ENCODE data around the gene SLC1A7. TPM values are rescaled to one million over a fixed set of nuclear protein-coding genes. Genes with fewer than 3 reads are reported as not detected.

The SLC1A7 gene
- total RNA-seq, 1 donor, result 0.94 TPM

GRCh38 chr1:53132176-53132575 is 10.3 kb downstream of the SLC1A7 start:
- no peaks in the 10 kb centered on the region for H3K9me3 ChIP-seq (ENCODE audit: low read depth, low read length)
- H3K27me3 ChIP-seq (ENCODE audit: insufficient read depth, low read length), result no peaks in the 10 kb centered on the region
- H3K4me1 ChIP-seq (ENCODE audit: insufficient read depth, low read length), result peaks cover 4% of the 10 kb centered on the region
- H3K4me3 ChIP-seq (ENCODE audit: low read length), result no peak overlapping the region

GRCh38 chr1:53131590-53131938 is 10.9 kb downstream of the SLC1A7 start:
- Histone ChIP-seq H3K9me3 (ENCODE audit: low read depth, low read length) (no peaks in the 10 kb centered on the region), H3K4me1 (ENCODE audit: insufficient read depth, low read length) (peaks cover 4% of the 10 kb centered on the region), H3K27me3 (ENCODE audit: insufficient read depth, low read length) (no peaks in the 10 kb centered on the region), H3K4me3 (ENCODE audit: low read length) (no peak overlapping the region)

- Histone ChIP-seq H3K27me3 (ENCODE audit: insufficient read depth, low read length) (no peaks in the 10 kb centered on the region), H3K4me1 (ENCODE audit: insufficient read depth, low read length) (peaks cover 4% of the 10 kb centered on the region), H3K9me3 (ENCODE audit: low read depth, low read length) (no peaks in the 10 kb centered on the region), H3K4me3 (ENCODE audit: low read length) (no peak overlapping the region)
Observed at GRCh38 chr1:53130878-53131589, 11.4 kb downstream of the SLC1A7 start.

DNA sequence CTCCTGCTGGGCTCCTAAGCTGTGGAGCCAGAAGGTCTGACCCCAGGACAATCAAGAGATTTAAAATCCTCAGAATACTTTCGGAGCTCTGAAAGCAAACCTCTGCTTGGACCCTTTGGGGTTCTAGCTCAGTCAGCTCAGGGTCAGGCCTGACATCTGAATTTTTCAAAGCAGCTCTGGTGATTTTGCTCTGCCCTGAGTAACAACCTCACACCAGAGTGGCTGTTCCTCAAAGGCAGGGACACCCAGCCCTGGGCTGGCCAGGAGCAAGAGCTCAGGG is 11.9 kb downstream of the SLC1A7 start:
- H3K4me3 ChIP-seq (ENCODE audit: low read length), result no peak overlapping the region
- no peaks in the 10 kb centered on the region for H3K27me3 ChIP-seq (ENCODE audit: insufficient read depth, low read length)
- no peaks in the 10 kb centered on the region for H3K9me3 ChIP-seq (ENCODE audit: low read depth, low read length)
- H3K4me1 ChIP-seq (ENCODE audit: insufficient read depth, low read length), result peaks cover 4% of the 10 kb centered on the region

GRCh38 chr1:53129891-53130597 is 12.4 kb downstream of the SLC1A7 start:
- Histone ChIP-seq H3K9me3 (ENCODE audit: low read depth, low read length) (no peaks in the 10 kb centered on the region), H3K4me1 (ENCODE audit: insufficient read depth, low read length) (peaks cover under 1% of the 10 kb centered on the region), H3K27me3 (ENCODE audit: insufficient read depth, low read length) (no peaks in the 10 kb centered on the region)

DNA sequence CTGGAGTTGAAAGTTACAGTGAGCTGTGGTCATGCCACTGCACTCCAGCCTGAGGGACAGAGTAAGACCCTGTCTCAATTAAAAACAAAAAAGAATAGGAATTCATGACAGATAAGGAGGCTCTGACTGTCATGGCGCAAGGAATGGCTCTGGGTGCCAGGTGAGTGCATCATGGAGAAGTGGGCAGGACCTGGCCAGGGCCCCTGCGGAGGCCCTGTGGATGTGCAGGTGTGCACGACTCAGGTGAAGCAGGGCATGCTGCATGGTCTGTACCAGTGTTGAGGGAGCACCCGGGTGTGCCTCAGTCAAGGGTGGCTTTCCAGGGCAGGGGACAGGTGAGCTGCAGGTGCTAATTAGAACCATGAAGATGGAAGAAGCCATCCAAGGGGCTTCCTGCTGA is 14.0 kb downstream of the SLC1A7 start:
- Histone ChIP-seq H3K9me3 (ENCODE audit: low read depth, low read length) (no peaks in the 10 kb centered on the region), H3K4me3 (ENCODE audit: low read length) (no peak overlapping the region), H3K4me1 (ENCODE audit: insufficient read depth, low read length) (no peaks in the 10 kb centered on the region), H3K27me3 (ENCODE audit: insufficient read depth, low read length) (no peaks in the 10 kb centered on the region)

More at GRCh38 chr1:53129891-53130597, 12.4 kb downstream of the SLC1A7 start:
- H3K4me3 ChIP-seq (ENCODE audit: low read length), result no peak overlapping the region

GRCh38 chr1:53127546-53127945 is 14.9 kb downstream of the SLC1A7 start:
- Histone ChIP-seq H3K27me3 (ENCODE audit: insufficient read depth, low read length) (no peaks in the 10 kb centered on the region), H3K4me1 (ENCODE audit: insufficient read depth, low read length) (no peaks in the 10 kb centered on the region), H3K4me3 (ENCODE audit: low read length) (no peak overlapping the region), H3K9me3 (ENCODE audit: low read depth, low read length) (no peaks in the 10 kb centered on the region)

- no peaks in the 10 kb centered on the region for H3K4me1 ChIP-seq (ENCODE audit: insufficient read depth, low read length)
- no peak overlapping the region for H3K4me3 ChIP-seq (ENCODE audit: low read length)
- H3K9me3 ChIP-seq (ENCODE audit: low read depth, low read length), result no peaks in the 10 kb centered on the region
- no peaks in the 10 kb centered on the region for H3K27me3 ChIP-seq (ENCODE audit: insufficient read depth, low read length)
Observed at GRCh38 chr1:53126495-53126894, 15.9 kb downstream of the SLC1A7 start.

DNA sequence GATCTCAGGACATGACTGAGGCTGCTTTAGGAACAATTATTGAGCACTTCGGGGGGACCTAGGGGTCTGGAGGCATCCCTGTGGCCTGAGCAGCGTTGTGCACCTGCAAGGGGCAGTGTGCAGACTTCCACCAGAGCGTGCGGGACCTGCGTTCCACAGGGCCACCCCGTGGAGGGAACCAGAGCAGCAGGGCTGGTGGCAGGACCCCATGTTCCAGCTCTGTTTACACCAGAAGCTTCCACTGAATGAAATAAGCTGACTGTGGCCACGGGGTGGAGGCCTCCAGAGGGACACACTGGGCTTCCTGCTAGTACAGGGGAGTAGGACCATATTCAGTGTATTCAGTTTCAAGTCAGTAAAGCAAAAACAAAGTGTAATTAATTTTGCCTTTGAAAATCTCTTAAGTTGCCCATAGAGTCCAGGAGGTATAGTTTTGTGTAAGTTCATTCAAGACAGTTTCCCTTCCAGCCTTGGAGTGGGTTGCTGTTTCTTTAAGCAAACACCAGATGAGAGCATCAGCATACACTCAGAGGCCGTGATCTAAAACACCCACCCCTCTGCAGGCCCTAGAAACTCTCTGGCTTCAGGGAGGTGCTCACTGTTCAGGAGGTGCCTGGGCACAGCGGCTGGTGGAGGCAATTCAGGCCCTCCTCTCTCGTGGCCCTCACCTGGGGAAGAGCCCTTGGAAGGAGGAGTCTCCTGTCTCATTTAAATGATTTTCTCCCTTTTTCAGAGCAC is 16.6 kb downstream of the SLC1A7 start:
- no peaks in the 10 kb centered on the region for H3K27me3 ChIP-seq (ENCODE audit: insufficient read depth, low read length)
- H3K9me3 ChIP-seq (ENCODE audit: low read depth, low read length), result no peaks in the 10 kb centered on the region
- H3K4me1 ChIP-seq (ENCODE audit: insufficient read depth, low read length), result no peaks in the 10 kb centered on the region
- no peak overlapping the region for H3K4me3 ChIP-seq (ENCODE audit: low read length)

GRCh38 chr1:53125122-53125521 is 17.3 kb downstream of the SLC1A7 start:
- no peaks in the 10 kb centered on the region for H3K4me1 ChIP-seq (ENCODE audit: insufficient read depth, low read length)
- no peak overlapping the region for H3K4me3 ChIP-seq (ENCODE audit: low read length)
- H3K27me3 ChIP-seq (ENCODE audit: insufficient read depth, low read length), result no peaks in the 10 kb centered on the region
- no peaks in the 10 kb centered on the region for H3K9me3 ChIP-seq (ENCODE audit: low read depth, low read length)

DNA sequence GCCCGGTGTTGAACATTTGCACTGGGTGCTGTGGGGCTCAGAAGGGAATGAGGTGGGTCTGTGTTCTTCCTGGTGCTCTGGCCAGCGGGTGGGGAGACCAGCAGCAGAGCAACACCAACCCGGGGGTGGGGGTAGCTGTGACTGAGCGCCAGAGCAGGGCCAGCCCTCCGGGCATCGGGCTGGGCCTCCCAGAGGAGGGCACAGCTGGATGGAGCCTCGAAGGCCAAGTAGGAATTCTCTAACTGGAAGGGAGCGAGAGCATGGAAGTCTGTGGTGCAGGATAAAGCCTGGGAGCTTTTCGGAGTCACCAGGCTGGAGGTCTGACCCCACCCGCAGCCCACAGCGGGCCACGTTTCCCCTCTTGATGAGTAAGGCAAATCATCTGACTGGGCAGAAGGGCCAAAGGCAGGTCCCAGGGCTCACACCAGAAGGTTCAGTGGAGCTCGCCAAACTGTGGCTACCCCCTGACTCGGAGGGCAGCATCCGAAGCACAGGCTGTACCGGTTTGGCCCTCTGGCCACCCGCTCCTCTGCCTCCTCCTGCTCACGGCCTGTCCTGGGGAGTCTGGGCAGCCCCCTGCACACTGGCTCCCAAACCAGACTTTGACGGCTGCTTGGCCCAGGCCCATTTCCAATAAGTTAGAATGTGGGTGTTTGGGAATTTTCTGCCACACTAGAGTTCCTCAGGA is 18.8 kb downstream of the SLC1A7 start:
- no peak overlapping the region for H3K4me3 ChIP-seq (ENCODE audit: low read length)
- H3K9me3 ChIP-seq (ENCODE audit: low read depth, low read length), result no peaks in the 10 kb centered on the region
- H3K27me3 ChIP-seq (ENCODE audit: insufficient read depth, low read length), result no peaks in the 10 kb centered on the region
- H3K4me1 ChIP-seq (ENCODE audit: insufficient read depth, low read length), result no peaks in the 10 kb centered on the region

- no peak overlapping the region for H3K4me3 ChIP-seq (ENCODE audit: low read length)
- no peaks in the 10 kb centered on the region for H3K4me1 ChIP-seq (ENCODE audit: insufficient read depth, low read length)
- no peaks in the 10 kb centered on the region for H3K27me3 ChIP-seq (ENCODE audit: insufficient read depth, low read length)
- no peaks in the 10 kb centered on the region for H3K9me3 ChIP-seq (ENCODE audit: low read depth, low read length)
Observed at GRCh38 chr1:53122961-53123413, 19.5 kb downstream of the SLC1A7 start.

GRCh38 chr1:53122201-53122885 is 20.1 kb downstream of the SLC1A7 start:
- H3K27me3 ChIP-seq (ENCODE audit: insufficient read depth, low read length), result no peaks in the 10 kb centered on the region
- H3K4me3 ChIP-seq (ENCODE audit: low read length), result no peak overlapping the region
- H3K9me3 ChIP-seq (ENCODE audit: low read depth, low read length), result no peaks in the 10 kb centered on the region
- no peaks in the 10 kb centered on the region for H3K4me1 ChIP-seq (ENCODE audit: insufficient read depth, low read length)

GRCh38 chr1:53121319-53122172 is 20.9 kb downstream of the SLC1A7 start:
- Histone ChIP-seq H3K4me1 (ENCODE audit: insufficient read depth, low read length) (no peaks in the 10 kb centered on the region), H3K4me3 (ENCODE audit: low read length) (no peak overlapping the region), H3K9me3 (ENCODE audit: low read depth, low read length) (no peaks in the 10 kb centered on the region), H3K27me3 (ENCODE audit: insufficient read depth, low read length) (no peaks in the 10 kb centered on the region)
